ENCODE measurements around the gene HNRNPL. TPM values are rescaled to one million over a fixed set of nuclear protein-coding genes. Genes with fewer than 3 reads are reported as not detected.

The HNRNPL gene
- total and polyA plus RNA-seq, 9 of the 15 experiments (the other 6 are each of a cell fraction or from before 2014, with no cell fraction given) = 39.5 to 610 (median 299) TPM

GRCh38 chr19:38841787-38842438, 7.9 kb downstream of the HNRNPL start:
- H3K4me1 ChIP-seq (replicated peaks in 1 of 2; ENCODE audit: control insufficient read depth in 2 of 2, insufficient read depth in 2 of 2, low read length in 2 of 2) = peaks cover 0 to 14% of the 10 kb centered on the region in 2 experiments; a peak in 4 of 5 replicates
- peak overlapping the region; percentile 10; the same call in 1 of the 3 replicates for H3K27ac ChIP-seq (ENCODE audit: extremely low read depth, low read depth, low read length)
- whole genome bisulfite sequencing (ENCODE audit: insufficient coverage, low coverage, missing lambda C conversion rate) = 96% methylated on average over 19 of the region's 19 CpGs
- peaks cover 30% of the 10 kb centered on the region for H4K20me1 ChIP-seq (replicated peaks; ENCODE audit: control insufficient read depth, insufficient read depth, low read length)
- no peaks in the 10 kb centered on the region for H3K27me3 ChIP-seq (ENCODE audit: control insufficient read depth in 2 of 2, insufficient read depth in 2 of 2, low read length in 2 of 2)
- FAIRE-seq (no peak), ATAC-seq (no peak), DNase-seq (ENCODE audit: extremely low read depth in 1 of 4, low spot score in 3 of 4) (peak in 2 of 4 experiments; percentile 3 to 12)
- POLR2A ChIA-PET = interaction anchor here (0.6 to 1.3 kb wide), 6 partner anchors 10 to 455 kb away, joined by 3 to 4 read pairs (median 3); partner anchors contain the start of gene ECH1
- intact Hi-C loops (cut with micrococcal nuclease) = no loop called here
- no TSS peak for BruUV-seq (replicated peaks)
- peaks cover 99% of the 10 kb centered on the region for H3K36me3 ChIP-seq (ENCODE audit: control insufficient read depth, insufficient read depth, low read length)
- H3K4me2 ChIP-seq (ENCODE audit: insufficient read depth, low read length) = no peak overlapping the region
- CTCF ChIA-PET (ENCODE audit: low intra/inter-chr PET ratio) = no interaction called here
- no peak overlapping the region; a peak in 1 of 4 replicates for H3K9ac ChIP-seq (ENCODE audit: insufficient read depth in 1 of 2, low read depth in 2 of 2, low read length in 2 of 2)
- peaks cover 60% of the 10 kb centered on the region for H3K79me2 ChIP-seq (ENCODE audit: control insufficient read depth, insufficient read depth, low read length)
- H3K9me3 ChIP-seq (replicated peaks; ENCODE audit: control insufficient read depth, insufficient read depth, low read depth, low read length) = no peaks in the 10 kb centered on the region
- in situ Hi-C loops (cut with MboI) = no loop called here
- no peaks in the 10 kb centered on the region for H3K9me1 ChIP-seq (ENCODE audit: control insufficient read depth, insufficient read depth, low read length)
- H3K4me3 ChIP-seq = no peak overlapping the region
- H2AFZ ChIP-seq (ENCODE audit: low read depth, low read length) = no peak overlapping the region
- TF ChIP-seq MCM7 (IDR thresholded peaks at IDR 0.05) (no peak), ZNF551 (CRISPR knock-in tag; IDR thresholded peaks at IDR 0.05) (no peak), ZNF280B (CRISPR knock-in tag; IDR thresholded peaks at IDR 0.05) (no peak), RBM15 (IDR thresholded peaks at IDR 0.05; ENCODE audit: insufficient read depth, low read length) (no peak), POLR2AphosphoS2 (IDR thresholded peaks at IDR 0.05; ENCODE audit: low read length) (0 out of 2 replicates have a peak, but pooled peaks have one; percentile 59), JUND (IDR thresholded peaks at IDR 0.05; ENCODE audit: borderline replicate concordance, low read depth, low read length) (no peak), JUND (tag; IDR thresholded peaks at IDR 0.05; ENCODE audit: borderline replicate concordance, low read depth, low read length) (no peak), CBFB (CRISPR knock-in tag; IDR thresholded peaks at IDR 0.05) (no peak), NCOA1 (IDR thresholded peaks at IDR 0.05; ENCODE audit: low read depth) (no peak), CHD1 (IDR thresholded peaks at IDR 0.05; ENCODE audit: low read length) (no peak), CREBBP (IDR thresholded peaks at IDR 0.05; ENCODE audit: low read depth, low read length) (no peak), TAF7 (tag; IDR thresholded peaks at IDR 0.05) (no peak), THRA (IDR thresholded peaks at IDR 0.05) (no peak), SREBF2 (CRISPR knock-in tag; IDR thresholded peaks at IDR 0.05) (no peak), CHCHD3 (CRISPR knock-in tag; IDR thresholded peaks at IDR 0.05) (no peak)
- TF ChIP-seq, protein P1, sequence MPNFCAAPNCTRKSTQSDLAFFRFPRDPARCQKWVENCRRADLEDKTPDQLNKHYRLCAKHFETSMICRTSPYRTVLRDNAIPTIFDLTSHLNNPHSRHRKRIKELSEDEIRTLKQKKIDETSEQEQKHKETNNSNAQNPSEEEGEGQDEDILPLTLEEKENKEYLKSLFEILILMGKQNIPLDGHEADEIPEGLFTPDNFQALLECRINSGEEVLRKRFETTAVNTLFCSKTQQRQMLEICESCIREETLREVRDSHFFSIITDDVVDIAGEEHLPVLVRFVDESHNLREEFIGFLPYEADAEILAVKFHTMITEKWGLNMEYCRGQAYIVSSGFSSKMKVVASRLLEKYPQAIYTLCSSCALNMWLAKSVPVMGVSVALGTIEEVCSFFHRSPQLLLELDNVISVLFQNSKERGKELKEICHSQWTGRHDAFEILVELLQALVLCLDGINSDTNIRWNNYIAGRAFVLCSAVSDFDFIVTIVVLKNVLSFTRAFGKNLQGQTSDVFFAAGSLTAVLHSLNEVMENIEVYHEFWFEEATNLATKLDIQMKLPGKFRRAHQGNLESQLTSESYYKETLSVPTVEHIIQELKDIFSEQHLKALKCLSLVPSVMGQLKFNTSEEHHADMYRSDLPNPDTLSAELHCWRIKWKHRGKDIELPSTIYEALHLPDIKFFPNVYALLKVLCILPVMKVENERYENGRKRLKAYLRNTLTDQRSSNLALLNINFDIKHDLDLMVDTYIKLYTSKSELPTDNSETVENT (CRISPR knock-in tag; IDR thresholded peaks at IDR 0.05) = no peak
- TF ChIP-seq, protein P2, sequence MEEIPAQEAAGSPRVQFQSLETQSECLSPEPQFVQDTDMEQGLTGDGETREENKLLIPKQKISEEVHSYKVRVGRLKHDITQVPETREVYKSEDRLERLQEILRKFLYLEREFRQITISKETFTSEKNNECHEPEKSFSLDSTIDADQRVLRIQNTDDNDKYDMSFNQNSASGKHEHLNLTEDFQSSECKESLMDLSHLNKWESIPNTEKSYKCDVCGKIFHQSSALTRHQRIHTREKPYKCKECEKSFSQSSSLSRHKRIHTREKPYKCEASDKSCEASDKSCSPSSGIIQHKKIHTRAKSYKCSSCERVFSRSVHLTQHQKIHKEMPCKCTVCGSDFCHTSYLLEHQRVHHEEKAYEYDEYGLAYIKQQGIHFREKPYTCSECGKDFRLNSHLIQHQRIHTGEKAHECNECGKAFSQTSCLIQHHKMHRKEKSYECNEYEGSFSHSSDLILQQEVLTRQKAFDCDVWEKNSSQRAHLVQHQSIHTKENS (CRISPR knock-in tag; IDR thresholded peaks at IDR 0.05) = no peak
